Measurements from ENCODE around the gene DRD3. TPM values are rescaled to one million over a fixed set of nuclear protein-coding genes. Genes with fewer than 3 reads are reported as not detected.

Gene DRD3
- polyA plus RNA-seq, 1 of the 3 experiments (the other 2 are of a cell fraction), result not detected

GRCh38 chr3:114216186-114216970 lies 37.5 kb upstream of the DRD3 start:
- no peaks in the 10 kb centered on the region for H3F3A ChIP-seq (replicated peaks; ENCODE audit: insufficient read depth)
- no peak for TF ChIP-seq CTCF (IDR thresholded peaks at IDR 0.05)
- TF ChIP-seq MEF2A (IDR thresholded peaks at IDR 0.05; ENCODE audit: borderline replicate concordance, low read depth), result no peak
- no peak for TF ChIP-seq USF2 (IDR thresholded peaks at IDR 0.05; ENCODE audit: borderline replicate concordance, low read depth, low read length)
- no peak overlapping the region for H3K4me2 ChIP-seq
- no peaks in the 10 kb centered on the region for H3K9me2 ChIP-seq
- ChIA-PET CTCF (no interaction called here), POLR2A (no interaction called here)
- no peaks in the 10 kb centered on the region for H3K79me2 ChIP-seq (ENCODE audit: insufficient read depth)
- no peak overlapping the region for H3K27ac ChIP-seq (ENCODE audit: low read depth in 2 of 2, low read length in 1 of 2)
- no peaks in the 10 kb centered on the region for H3K27me3 ChIP-seq (ENCODE audit: insufficient read depth)
- peaks cover 3 to 19% of the 10 kb centered on the region in 2 experiments for H3K4me1 ChIP-seq (ENCODE audit: control insufficient read depth in 1 of 2, insufficient read depth in 2 of 2, low read depth in 1 of 2, low read length in 1 of 2)
- no peaks in the 10 kb centered on the region for H4K20me1 ChIP-seq (ENCODE audit: insufficient read depth)
- no peak overlapping the region for H3K4me3 ChIP-seq (ENCODE audit: low read depth in 2 of 2, low read length in 1 of 2)
- H3K9me3 ChIP-seq, result no peaks in the 10 kb centered on the region
- no peak overlapping the region for H3K9ac ChIP-seq
- 65% methylated on average over 5 of the region's 5 CpGs for WGBS (ENCODE audit: low lambda C conversion rate)
- H3K36me3 ChIP-seq (replicated peaks in 1 of 2; ENCODE audit: control insufficient read depth in 1 of 2, insufficient read depth in 2 of 2, low read length in 1 of 2), result no peaks in the 10 kb centered on the region
- H2AFZ ChIP-seq (ENCODE audit: low read depth), result no peak overlapping the region
- DNase-seq, result no peak

- no peaks in the 10 kb centered on the region for H4K20me1 ChIP-seq (ENCODE audit: insufficient read depth)
- no peaks in the 10 kb centered on the region for H3K27me3 ChIP-seq (ENCODE audit: insufficient read depth)
- no peak overlapping the region for H2AFZ ChIP-seq (ENCODE audit: low read depth)
- CTCF ChIA-PET, result interaction anchor here (1.2 to 2.2 kb wide), 2 partner anchors 11 to 84 kb away, joined by 3 to 6 read pairs; no protein-coding TSS in a partner anchor
- peak overlapping the region in 1 of 2 experiments; percentile 23; a peak in 1 of 4 replicates for H3K27ac ChIP-seq (ENCODE audit: low read depth in 2 of 2, low read length in 1 of 2)
- H3F3A ChIP-seq (replicated peaks; ENCODE audit: insufficient read depth), result no peaks in the 10 kb centered on the region
- 88% methylated on average over 6 of the region's 6 CpGs for WGBS (ENCODE audit: low lambda C conversion rate)
- TF ChIP-seq NFIC (IDR thresholded peaks at IDR 0.05; ENCODE audit: borderline replicate concordance) (no peak), EZH2phosphoT487 (IDR thresholded peaks at IDR 0.05; ENCODE audit: borderline replicate concordance, low read depth) (no peak), FOSL2 (IDR thresholded peaks at IDR 0.05; ENCODE audit: borderline replicate concordance, low read depth) (no peak), RAD21 (IDR thresholded peaks at IDR 0.05; ENCODE audit: low read length) (no peak), RXRA (IDR thresholded peaks at IDR 0.05; ENCODE audit: borderline replicate concordance, low read depth) (no peak), TCF12 (IDR thresholded peaks at IDR 0.05) (no peak), RCOR1 (IDR thresholded peaks at IDR 0.05; ENCODE audit: low read length) (no peak), PBX3 (IDR thresholded peaks at IDR 0.05) (no peak), EP300 (IDR thresholded peaks at IDR 0.05; ENCODE audit: borderline replicate concordance in 1 of 2, low read depth in 1 of 2, low read length in 1 of 2) (no peak), JUND (IDR thresholded peaks at IDR 0.05) (no peak), CHD2 (IDR thresholded peaks at IDR 0.05; ENCODE audit: low read length, partially characterized antibody) (no peak)
- no peaks in the 10 kb centered on the region for H3K9me2 ChIP-seq
- no peaks in the 10 kb centered on the region for H3K79me2 ChIP-seq (ENCODE audit: insufficient read depth)
- no peak for DNase-seq
- H3K9me3 ChIP-seq, result no peaks in the 10 kb centered on the region
- POLR2A ChIA-PET, result no interaction called here
- peak overlapping the region; percentile 68 for H3K4me2 ChIP-seq
- no peaks in the 10 kb centered on the region for H3K36me3 ChIP-seq (replicated peaks in 1 of 2; ENCODE audit: control insufficient read depth in 1 of 2, insufficient read depth in 2 of 2, low read length in 1 of 2)
- peak overlapping the region; percentile 36 to 45; a peak in 3 of 4 replicates for H3K4me3 ChIP-seq (ENCODE audit: low read depth in 2 of 2, low read length in 1 of 2)
- peaks cover 3 to 19% of the 10 kb centered on the region in 2 experiments for H3K4me1 ChIP-seq (ENCODE audit: control insufficient read depth in 1 of 2, insufficient read depth in 2 of 2, low read depth in 1 of 2, low read length in 1 of 2)
- H3K9ac ChIP-seq, result no peak overlapping the region
These were observed 35.9 kb upstream of the DRD3 start for GRCh38 chr3:114214542-114215341.

All from SK-N-SH (cell line).